ENCODE results near the gene HFE. TPM values are rescaled to one million over a fixed set of nuclear protein-coding genes. Genes with fewer than 3 reads are reported as not detected.
"Not testable (repeated sequence)": the region's sequence is repeated elsewhere in the genome, so short reads cannot be mapped to it uniquely, and the experiment has no call there.

HFE gene
- total RNA-seq (2014; rRNA removed; shearing (Covaris generic)) = 0.33 and 0.67 TPM in 2 replicates

GRCh38 chr6:26087284-26088115 lies at the start of gene HFE:
TSS of gene HFE (plus strand) at chr6:26087429. CDS start at chr6:26087441, 12 bp downstream.
- Histone ChIP-seq H3K9me3 (replicated peaks) (no peaks in the 10 kb centered on the region), H3K27ac (peak within 1 kb of the TSS; percentile 32; the same call in 1 of the 2 replicates), H3K4me3 (peak within 1 kb of the TSS; percentile 53), H3K36me3 (no peaks in the 10 kb centered on the region), H3K27me3 (no peaks in the 10 kb centered on the region), H3K4me1 (no peaks in the 10 kb centered on the region)
- DNase-seq = peak; percentile 11 to 26

- Histone ChIP-seq H3K27me3 (no peaks in the 10 kb centered on the region), H3K4me3 (no peak overlapping the region), H3K27ac (no peak overlapping the region), H3K4me1 (no peaks in the 10 kb centered on the region), H3K36me3 (no peaks in the 10 kb centered on the region), H3K9me3 (replicated peaks) (no peaks in the 10 kb centered on the region)
- DNase-seq = no peak
Observed at GRCh38 chr6:26041946-26042345, 45.3 kb upstream of the HFE start.

DNA sequence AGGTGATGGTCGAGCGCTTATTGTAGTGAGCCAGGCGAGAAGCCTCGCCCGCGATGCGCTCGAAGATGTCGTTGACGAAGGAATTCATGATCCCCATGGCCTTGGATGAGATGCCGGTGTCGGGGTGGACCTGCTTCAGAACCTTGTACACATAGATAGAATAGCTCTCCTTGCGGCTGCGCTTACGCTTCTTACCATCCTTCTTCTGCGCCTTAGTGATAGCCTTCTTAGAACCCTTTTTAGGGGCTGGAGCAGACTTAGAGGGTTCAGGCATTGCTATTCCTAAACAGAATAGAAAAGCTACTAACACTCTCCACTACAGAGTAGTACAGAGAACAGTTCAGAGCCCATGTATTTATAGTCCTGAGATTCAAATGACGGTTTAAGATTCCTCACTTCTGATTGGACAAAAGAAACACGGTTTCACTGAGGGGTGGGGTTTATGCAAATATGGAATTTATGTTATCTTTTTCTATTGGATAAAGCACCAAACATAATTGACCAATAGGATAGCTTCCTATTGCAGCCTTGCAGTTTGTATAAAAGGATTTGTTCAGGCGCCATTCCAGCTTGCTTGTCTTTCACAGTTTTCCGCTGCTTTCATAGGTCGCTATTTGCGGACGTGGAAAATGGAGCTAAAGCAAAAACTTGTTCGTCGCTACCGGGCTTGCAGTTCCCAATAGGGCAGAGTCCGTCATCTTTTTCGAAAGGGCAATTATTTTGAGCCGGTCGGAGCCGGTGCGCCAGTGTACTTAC lies 43.7 kb upstream of the HFE start:
- no peak overlapping the region for H3K4me3 ChIP-seq
- H3K27ac ChIP-seq = no peak overlapping the region
- no peaks in the 10 kb centered on the region for H3K4me1 ChIP-seq
- DNase-seq = no peak
- no peaks in the 10 kb centered on the region for H3K27me3 ChIP-seq
- H3K9me3 ChIP-seq (replicated peaks) = no peaks in the 10 kb centered on the region
- no peaks in the 10 kb centered on the region for H3K36me3 ChIP-seq

DNA sequence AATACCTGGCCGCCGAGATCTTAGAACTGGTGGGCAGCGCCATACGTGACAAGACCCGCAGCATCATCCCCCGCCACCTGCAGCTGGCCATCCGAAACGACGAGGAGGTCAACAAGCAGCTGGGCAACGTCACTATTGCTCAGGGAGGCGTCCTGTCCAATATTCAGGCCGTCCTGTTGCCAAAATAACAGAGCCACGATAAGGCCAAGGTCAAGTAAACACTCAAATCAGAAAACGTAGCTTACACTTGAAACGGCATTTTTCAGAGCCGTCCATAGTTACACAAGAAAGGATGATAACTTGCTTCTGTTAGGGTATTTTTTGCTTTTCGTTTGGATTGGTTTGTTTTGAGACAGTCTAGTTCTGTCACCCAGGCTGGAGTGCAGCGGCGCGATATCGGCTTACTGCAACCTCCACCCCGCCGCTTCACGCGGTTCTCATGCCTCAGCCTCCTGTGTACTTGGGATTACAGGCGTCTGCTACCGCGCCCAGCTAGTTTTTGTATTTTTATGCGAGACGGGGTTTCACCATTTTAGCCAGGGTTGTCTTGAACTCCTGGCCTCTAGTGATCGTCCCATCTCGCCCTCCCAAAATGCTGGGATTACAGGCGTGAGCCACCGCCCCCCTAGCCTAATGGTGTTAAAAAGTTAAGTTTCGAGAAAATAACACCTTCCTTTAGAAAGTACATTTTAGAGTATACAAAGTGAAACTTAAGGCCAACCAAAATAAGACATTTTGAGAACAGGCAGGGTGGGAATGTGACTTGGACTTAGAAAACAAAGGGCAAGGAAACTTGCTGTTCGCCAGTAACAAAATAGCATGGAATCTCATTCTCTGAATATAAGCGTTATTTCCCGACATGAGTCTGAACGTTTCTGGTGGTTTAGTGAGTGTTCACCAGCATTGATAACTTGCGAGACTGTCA lies 42.8 kb upstream of the HFE start:
- Histone ChIP-seq H3K36me3 (no peaks in the 10 kb centered on the region), H3K27me3 (no peaks in the 10 kb centered on the region), H3K4me3 (no peak overlapping the region), H3K4me1 (no peaks in the 10 kb centered on the region), H3K9me3 (replicated peaks) (no peaks in the 10 kb centered on the region), H3K27ac (no peak overlapping the region)
- no peak for DNase-seq

GRCh38 chr6:26045065-26045927 lies 41.9 kb upstream of the HFE start:
- Histone ChIP-seq H3K4me3 (no peak overlapping the region), H3K9me3 (replicated peaks) (no peaks in the 10 kb centered on the region), H3K27me3 (no peaks in the 10 kb centered on the region), H3K4me1 (no peaks in the 10 kb centered on the region), H3K36me3 (no peaks in the 10 kb centered on the region), H3K27ac (no peak overlapping the region)
- DNase-seq = no peak

- Histone ChIP-seq H3K27ac (no peak overlapping the region), H3K27me3 (no peaks in the 10 kb centered on the region), H3K36me3 (no peaks in the 10 kb centered on the region), H3K9me3 (replicated peaks) (no peaks in the 10 kb centered on the region), H3K4me1 (no peaks in the 10 kb centered on the region), H3K4me3 (no peak overlapping the region)
- no peak for DNase-seq
Observed at GRCh38 chr6:26045928-26046368, 41.3 kb upstream of the HFE start.

GRCh38 chr6:26047329-26047728 lies 39.9 kb upstream of the HFE start:
- not testable (repeated sequence) for H3K27ac ChIP-seq; H3K36me3 ChIP-seq; H3K9me3 ChIP-seq (replicated peaks); DNase-seq; H3K4me3 ChIP-seq; H3K4me1 ChIP-seq; H3K27me3 ChIP-seq

GRCh38 chr6:26048590-26048989 lies 38.6 kb upstream of the HFE start:
- no peaks in the 10 kb centered on the region for H3K36me3 ChIP-seq
- no peaks in the 10 kb centered on the region for H3K9me3 ChIP-seq (replicated peaks)
- no peak for DNase-seq
- H3K4me3 ChIP-seq = no peak overlapping the region
- no peak overlapping the region for H3K27ac ChIP-seq
- H3K4me1 ChIP-seq = no peaks in the 10 kb centered on the region
- no peaks in the 10 kb centered on the region for H3K27me3 ChIP-seq

DNA sequence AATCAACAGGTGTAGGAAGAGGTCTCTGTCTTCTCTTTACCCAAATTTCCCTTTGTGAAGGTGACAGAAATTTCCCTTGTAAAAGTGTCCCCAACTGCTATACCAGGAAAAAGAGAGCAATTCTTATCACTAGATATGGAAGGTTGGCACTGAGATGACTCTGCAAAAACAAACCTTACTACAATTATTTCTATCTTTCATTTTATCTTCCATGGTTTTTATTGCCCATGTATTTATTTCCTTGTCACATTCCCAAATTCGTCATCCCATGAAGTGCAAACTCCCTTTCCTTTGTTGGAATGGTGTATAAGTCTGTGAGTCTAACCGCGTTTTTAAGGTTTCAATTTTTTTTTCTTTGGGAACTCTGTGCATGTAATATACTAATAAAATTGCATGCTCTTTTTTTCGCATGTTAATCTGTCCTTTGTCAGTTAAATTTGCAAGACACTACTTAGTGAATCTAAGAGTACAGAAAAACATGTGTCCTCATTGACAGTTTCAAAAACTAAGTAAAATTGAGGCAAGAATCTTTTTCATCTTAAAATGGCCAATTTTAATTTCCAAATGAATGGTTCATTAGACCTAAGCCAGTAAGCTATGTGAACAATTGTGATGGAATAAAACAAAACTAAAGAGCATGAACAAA lies 35.4 kb upstream of the HFE start:
- H3K9me3 ChIP-seq (replicated peaks) = no peaks in the 10 kb centered on the region
- no peak overlapping the region for H3K27ac ChIP-seq
- no peak for DNase-seq
- H3K36me3 ChIP-seq = no peaks in the 10 kb centered on the region
- no peak overlapping the region for H3K4me3 ChIP-seq
- H3K27me3 ChIP-seq = no peaks in the 10 kb centered on the region
- no peaks in the 10 kb centered on the region for H3K4me1 ChIP-seq

DNA sequence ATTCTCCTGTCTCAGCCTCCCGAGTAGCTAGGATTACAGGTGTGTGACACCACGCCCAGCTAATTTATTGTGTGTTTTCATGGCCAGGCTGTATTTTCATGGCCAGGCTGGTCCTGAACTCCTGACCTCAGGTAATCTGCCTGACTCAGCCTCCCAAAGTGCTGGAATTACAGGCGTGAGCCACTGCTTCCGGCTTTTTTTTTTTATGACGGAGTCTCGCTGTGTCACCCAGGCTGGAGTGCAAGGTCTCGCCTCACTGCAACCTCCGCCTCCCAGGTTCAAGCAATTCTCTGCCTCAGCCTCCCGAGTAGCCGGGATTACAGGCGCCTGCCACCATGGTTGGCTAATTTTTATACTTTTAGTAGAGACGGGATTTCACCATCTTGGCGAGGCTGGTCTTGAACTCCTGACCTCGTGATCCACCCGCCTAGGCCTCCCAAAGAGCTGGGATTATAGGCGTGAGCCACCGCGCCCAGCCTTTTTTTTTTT lies 34.4 kb upstream of the HFE start:
- H3K27ac ChIP-seq; H3K36me3 ChIP-seq; H3K4me1 ChIP-seq; H3K4me3 ChIP-seq; H3K27me3 ChIP-seq; H3K9me3 ChIP-seq (replicated peaks); DNase-seq: not testable (repeated sequence)

DNA sequence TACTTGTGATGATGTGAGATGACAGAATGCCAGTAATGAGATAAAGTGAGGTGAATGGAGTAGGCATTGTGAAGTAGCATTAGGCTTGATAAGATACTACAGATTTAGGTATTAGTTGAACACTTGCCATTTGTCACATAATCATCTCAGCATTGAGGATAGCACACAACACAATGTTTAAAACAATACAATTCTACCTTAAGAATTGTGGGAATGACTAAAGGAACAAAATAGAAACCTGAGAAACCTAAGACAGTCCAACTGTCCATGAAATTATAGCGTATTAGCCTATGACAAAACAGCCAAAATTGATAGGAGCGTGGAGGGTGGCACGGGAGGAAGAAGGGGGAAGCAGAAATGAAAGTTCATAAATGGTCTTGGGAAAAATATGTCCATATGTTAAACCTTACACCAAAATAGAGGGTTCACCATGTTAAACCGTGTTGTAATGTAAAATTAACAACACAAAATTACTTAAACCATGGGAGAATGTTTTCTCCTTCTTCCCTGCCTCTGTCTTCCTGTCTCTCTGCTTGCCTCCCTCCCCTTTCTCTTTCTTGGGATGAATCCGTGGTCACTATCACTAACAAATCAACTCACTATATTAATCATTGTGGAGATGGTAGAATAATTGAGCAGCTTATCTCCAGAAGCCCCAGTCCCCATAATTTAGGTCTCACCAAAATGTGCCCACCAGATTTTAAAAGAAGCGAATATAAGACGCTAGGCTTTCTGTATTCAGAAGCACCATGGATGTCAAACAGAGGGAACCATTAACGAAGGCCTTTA lies 33.0 kb upstream of the HFE start:
- Histone ChIP-seq H3K9me3 (replicated peaks) (no peaks in the 10 kb centered on the region), H3K4me1 (peaks cover 9% of the 10 kb centered on the region), H3K27ac (peak overlapping the region; percentile 99), H3K4me3 (peak overlapping the region; percentile 64), H3K27me3 (no peaks in the 10 kb centered on the region), H3K36me3 (no peaks in the 10 kb centered on the region)
- peak in 1 of 2 experiments; percentile 32 for DNase-seq

DNA sequence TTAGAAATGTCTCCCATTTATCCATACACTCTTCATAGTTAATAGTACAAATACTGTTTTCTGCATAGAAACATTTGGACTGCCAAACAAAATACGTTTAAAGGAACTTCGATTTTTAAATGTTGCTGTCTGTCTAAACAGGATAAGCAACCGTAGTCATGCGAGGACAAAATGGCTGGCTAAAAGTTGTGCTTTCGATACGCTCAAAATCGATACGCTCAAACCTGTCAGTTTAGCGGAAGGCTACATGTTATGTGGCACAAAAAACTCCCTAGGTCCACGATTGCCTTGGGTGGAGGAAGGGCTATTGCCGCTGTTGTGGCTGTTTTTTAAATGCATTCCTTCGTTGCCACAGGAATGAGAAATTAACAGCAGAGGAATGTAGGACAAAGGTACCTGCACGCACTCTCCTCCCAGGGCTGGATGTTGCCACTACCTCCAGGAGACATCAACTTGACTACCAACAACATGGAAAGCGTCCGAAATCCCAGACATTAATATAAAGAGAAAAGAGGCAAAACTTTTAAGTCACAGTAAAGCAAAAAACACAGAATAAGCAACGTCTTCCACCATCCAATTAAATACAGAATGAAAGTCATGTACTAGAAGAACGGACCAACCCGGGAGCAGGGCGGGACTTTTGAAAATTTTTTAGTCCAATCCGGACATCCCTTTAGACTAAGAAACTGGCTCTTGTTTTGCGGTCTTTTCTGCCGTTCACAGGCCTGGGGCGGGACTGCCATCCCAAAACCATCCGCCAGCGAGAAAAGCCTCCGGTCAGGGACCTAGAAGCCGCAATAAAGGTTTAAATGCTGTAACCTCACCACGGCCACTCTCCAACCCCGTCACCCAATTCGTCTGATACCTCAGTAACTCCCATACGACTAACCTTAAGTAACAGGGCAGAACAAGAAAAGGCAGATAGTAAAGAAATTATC lies 32.2 kb upstream of the HFE start:
- peak; percentile 89 to 91 for DNase-seq

More for the DNA sequence above, 32.2 kb upstream of the HFE start:
- no peaks in the 10 kb centered on the region for H3K36me3 ChIP-seq
- H3K4me1 ChIP-seq = peaks cover 9% of the 10 kb centered on the region
- peak overlapping the region; percentile 99 for H3K27ac ChIP-seq
- H3K9me3 ChIP-seq (replicated peaks) = no peaks in the 10 kb centered on the region
- H3K27me3 ChIP-seq = no peaks in the 10 kb centered on the region
- peak overlapping the region; percentile 64 for H3K4me3 ChIP-seq
